ENCODE measurements around the gene PAQR5.

PAQR5 gene

DNA sequence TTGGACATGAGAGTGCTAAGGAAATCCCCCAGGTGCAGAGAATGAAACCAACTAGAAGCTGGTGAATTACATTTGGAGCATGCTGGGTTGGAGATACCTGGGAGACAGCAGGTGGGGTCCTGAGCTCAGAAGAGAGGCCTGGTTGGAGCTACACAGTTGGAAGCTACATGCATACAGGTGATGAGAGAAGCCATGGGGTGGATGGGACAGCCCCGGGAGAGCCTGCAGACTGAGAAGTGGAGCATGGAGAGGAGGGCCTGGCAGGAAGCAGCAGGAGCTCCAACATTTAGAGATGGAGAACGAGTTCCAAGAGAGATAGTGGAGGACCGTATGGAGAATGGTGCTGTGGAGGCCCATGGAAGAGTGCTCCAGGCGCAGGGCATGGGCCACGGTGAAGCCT is 10.2 kb downstream of the PAQR5 start:
- no peak overlapping the region for H3K4me3 ChIP-seq (ENCODE audit: low read length)
- no peak for DNase-seq (ENCODE audit: low read depth)
- TF ChIP-seq, protein P1, sequence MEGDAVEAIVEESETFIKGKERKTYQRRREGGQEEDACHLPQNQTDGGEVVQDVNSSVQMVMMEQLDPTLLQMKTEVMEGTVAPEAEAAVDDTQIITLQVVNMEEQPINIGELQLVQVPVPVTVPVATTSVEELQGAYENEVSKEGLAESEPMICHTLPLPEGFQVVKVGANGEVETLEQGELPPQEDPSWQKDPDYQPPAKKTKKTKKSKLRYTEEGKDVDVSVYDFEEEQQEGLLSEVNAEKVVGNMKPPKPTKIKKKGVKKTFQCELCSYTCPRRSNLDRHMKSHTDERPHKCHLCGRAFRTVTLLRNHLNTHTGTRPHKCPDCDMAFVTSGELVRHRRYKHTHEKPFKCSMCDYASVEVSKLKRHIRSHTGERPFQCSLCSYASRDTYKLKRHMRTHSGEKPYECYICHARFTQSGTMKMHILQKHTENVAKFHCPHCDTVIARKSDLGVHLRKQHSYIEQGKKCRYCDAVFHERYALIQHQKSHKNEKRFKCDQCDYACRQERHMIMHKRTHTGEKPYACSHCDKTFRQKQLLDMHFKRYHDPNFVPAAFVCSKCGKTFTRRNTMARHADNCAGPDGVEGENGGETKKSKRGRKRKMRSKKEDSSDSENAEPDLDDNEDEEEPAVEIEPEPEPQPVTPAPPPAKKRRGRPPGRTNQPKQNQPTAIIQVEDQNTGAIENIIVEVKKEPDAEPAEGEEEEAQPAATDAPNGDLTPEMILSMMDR (conservative IDR thresholded peaks at IDR 0.05; ENCODE audit: low read length) = no peak

DNA sequence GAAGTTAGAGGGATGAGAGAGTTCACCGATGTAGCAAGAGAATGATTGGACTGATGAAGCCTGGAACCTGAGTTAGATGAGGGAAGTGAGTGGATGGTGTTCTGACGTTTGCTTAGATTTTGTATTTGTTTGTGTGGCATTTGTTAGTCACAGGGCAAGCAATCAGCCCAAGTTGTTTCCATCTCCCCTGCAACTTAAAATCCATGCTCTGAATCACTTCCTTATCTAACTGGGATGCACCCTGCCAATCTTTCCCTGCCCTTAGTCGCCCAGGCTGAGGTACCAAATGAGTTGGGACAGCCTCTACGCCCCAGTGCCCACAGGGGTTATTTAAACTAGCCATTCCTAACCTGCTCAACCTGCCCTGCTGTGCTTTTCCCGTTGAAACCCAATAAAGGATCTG is 12.6 kb downstream of the PAQR5 start:
- no peak for DNase-seq (ENCODE audit: low read depth)
- H3K4me3 ChIP-seq (ENCODE audit: low read length) = no peak overlapping the region
- TF ChIP-seq, protein P1 (conservative IDR thresholded peaks at IDR 0.05; ENCODE audit: low read length) = no peak

DNA sequence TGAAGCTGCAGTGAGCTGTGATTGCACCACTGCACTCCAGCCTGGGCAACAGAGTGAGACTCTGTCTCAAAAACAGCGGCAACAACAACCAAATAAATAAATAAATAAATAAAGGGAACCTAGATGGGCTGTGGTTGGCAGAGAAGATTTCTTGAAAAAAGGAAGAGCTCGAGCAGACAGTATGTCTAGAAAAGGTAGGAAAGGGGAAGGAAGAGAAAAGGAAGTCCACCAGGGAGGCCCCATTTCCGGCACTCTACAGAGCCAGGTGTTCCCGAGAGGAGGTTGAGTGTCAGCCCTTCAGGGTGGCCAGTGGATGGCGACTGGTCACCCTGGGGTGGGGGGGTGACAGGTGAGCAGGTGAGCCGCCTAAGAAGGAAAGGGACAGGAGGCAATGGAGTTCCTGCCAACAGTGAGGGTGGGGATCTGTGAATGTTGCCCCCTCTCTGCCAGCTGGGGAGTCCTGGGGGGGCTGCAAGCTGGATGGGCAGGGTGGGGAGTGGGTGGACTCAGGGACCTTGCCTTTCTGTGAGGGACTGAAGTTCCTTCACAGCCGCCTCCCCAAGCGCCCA is 14.8 kb downstream of the PAQR5 start:
- H3K4me3 ChIP-seq (ENCODE audit: low read length) = no peak overlapping the region
- TF ChIP-seq, protein P1 (conservative IDR thresholded peaks at IDR 0.05; ENCODE audit: low read length) = no peak
- no peak for DNase-seq (ENCODE audit: low read depth)

- DNase-seq (ENCODE audit: low read depth) = no peak
- TF ChIP-seq, protein P1 (conservative IDR thresholded peaks at IDR 0.05; ENCODE audit: low read length) = no peak
- H3K4me3 ChIP-seq (ENCODE audit: low read length) = no peak overlapping the region
Observed at GRCh38 chr15:69314131-69314530, 15.4 kb downstream of the PAQR5 start.

GRCh38 chr15:69314736-69315135 is 16.0 kb downstream of the PAQR5 start:
- no peak overlapping the region for H3K4me3 ChIP-seq (ENCODE audit: low read length)
- TF ChIP-seq, protein P1 (conservative IDR thresholded peaks at IDR 0.05; ENCODE audit: low read length) = no peak
- DNase-seq (ENCODE audit: low read depth) = no peak

DNA sequence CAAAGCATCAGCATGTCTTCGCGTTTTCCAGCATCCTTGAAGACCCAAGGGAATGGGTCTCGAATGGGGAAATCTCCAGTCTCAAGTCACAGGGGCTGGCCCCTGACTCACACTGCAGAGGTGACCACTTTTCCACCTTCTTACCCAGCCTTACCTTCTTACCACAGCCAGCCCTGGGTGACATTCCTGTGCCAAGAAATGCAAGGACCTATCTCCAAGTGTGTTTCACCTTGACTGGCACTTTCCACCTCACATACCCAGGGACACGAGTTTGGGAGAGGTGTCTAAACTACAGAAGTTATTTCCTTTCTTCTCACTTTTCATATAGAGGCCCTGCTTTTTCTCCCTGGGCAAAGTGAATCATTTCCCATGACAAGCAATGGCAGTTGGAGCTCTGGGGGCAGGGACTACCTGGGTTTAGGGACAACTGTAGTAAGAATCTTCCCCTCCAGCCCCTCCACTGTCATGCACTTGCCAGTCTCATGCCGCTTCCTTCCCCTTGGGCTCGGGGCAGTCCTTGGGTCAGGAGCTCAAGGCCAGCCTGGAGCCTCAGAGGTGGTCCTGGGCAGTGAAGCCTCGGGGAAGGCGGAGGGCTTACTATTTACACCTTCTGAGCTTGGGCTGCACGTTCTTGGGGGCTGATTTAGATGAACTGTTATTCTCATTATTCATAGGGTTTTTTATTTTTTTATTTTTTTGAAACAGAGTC is 16.8 kb downstream of the PAQR5 start:
- H3K4me3 ChIP-seq (ENCODE audit: low read length) = no peak overlapping the region
- DNase-seq (ENCODE audit: low read depth) = no peak
- TF ChIP-seq, protein P1 (conservative IDR thresholded peaks at IDR 0.05; ENCODE audit: low read length) = no peak

GRCh38 chr15:69316291-69316690 is 17.6 kb downstream of the PAQR5 start:
- no peak for DNase-seq (ENCODE audit: low read depth)
- H3K4me3 ChIP-seq (ENCODE audit: low read length) = no peak overlapping the region
- TF ChIP-seq, protein P1 (conservative IDR thresholded peaks at IDR 0.05; ENCODE audit: low read length) = no peak
